HFFc6 (cell line): ENCODE data around the gene APOLD1. TPM values are rescaled to one million over a fixed set of nuclear protein-coding genes. Genes with fewer than 3 reads are reported as not detected.

ENCODE experiments used
- DNase-seq: peaks from one replicate; pipeline ENCODE4 v3.0.0-alpha.2; 2018
- H3K27ac Mint-ChIP-seq: 2 replicates; pipeline ENCODE4 v1.8.0; 2020; ENCODE audit warnings: mild to moderate bottlenecking, mixed read lengths
- H3K27me3 Mint-ChIP-seq: 2 replicates; pipeline ENCODE4 v1.8.0; 2021; ENCODE audit warnings: mild to moderate bottlenecking, moderate library complexity, mixed read lengths; ENCODE audit not compliant: insufficient read depth
- H3K36me3 Mint-ChIP-seq: 2 replicates; pipeline ENCODE4 v1.8.0; 2021; ENCODE audit warnings: low read depth, mixed read lengths
- H3K4me1 Mint-ChIP-seq: 2 replicates; pipeline ENCODE4 v1.8.0; 2020; ENCODE audit warnings: low read depth, mixed read lengths
- H3K4me3 Mint-ChIP-seq: 2 replicates; pipeline ENCODE4 v1.8.0; 2020; ENCODE audit warnings: mild to moderate bottlenecking, moderate library complexity, mixed read lengths
- H3K9me3 Mint-ChIP-seq: 2 replicates; pipeline ENCODE4 v1.8.0; 2020; ENCODE audit warnings: mild to moderate bottlenecking, mixed read lengths
- CTCF ChIP-seq: fragments of 200-600 bp; sonication (generic); IDR thresholded peaks from 2 replicates; pipeline ENCODE4 v1.5.0; 2021; ENCODE audit warnings: antibody characterized with exemption, mild to moderate bottlenecking
- total RNA-seq, 6 experiments: library from RNA; stranded (reverse); fragmentation: NEBNext Ultra II Directional; extraction: Animal tissue kit (Norgen Biotek cat#: 25700); gene quantifications; 2 replicates in 1 of 6; 3 replicates in 5 of 6; pipeline ENCODE4 v1.2.3, GENCODE V29; 2021

Gene APOLD1
- total RNA-seq, 6 experiments from 2014 or later, result 5.0 to 8.6 (median 6.6) TPM

- H3K4me3 Mint-ChIP-seq, result peak overlapping the region; percentile 90
- H3K36me3 Mint-ChIP-seq, result peaks cover 4% of the 10 kb centered on the region
- DNase-seq, result peak; percentile 75
- TF ChIP-seq CTCF, result peak; percentile 27
- H3K27ac Mint-ChIP-seq, result peak overlapping the region; percentile 96
- H3K9me3 Mint-ChIP-seq, result no peaks in the 10 kb centered on the region
- peaks cover 57% of the 10 kb centered on the region for H3K4me1 Mint-ChIP-seq
- no peaks in the 10 kb centered on the region for H3K27me3 Mint-ChIP-seq
Measured at GRCh38 chr12:12786706-12787601, 1.5 kb downstream of the APOLD1 start.

- no peak for DNase-seq
- Mint-ChIP-seq H3K9me3 (no peaks in the 10 kb centered on the region), H3K4me1 (peaks cover 62% of the 10 kb centered on the region), H3K4me3 (peak overlapping the region; percentile 90), H3K27me3 (no peaks in the 10 kb centered on the region), H3K27ac (peak overlapping the region; percentile 96), H3K36me3 (no peaks in the 10 kb centered on the region)
- no peak for TF ChIP-seq CTCF
Measured at GRCh38 chr12:12788131-12788530, 2.7 kb downstream of the APOLD1 start.

GRCh38 chr12:12788675-12789368 lies 3.4 kb downstream of the APOLD1 start:
- H3K4me3 Mint-ChIP-seq, result peak overlapping the region; percentile 48
- H3K4me1 Mint-ChIP-seq, result peaks cover 62% of the 10 kb centered on the region
- H3K27me3 Mint-ChIP-seq, result no peaks in the 10 kb centered on the region
- H3K9me3 Mint-ChIP-seq, result no peaks in the 10 kb centered on the region
- TF ChIP-seq CTCF, result peak; percentile 97
- no peaks in the 10 kb centered on the region for H3K36me3 Mint-ChIP-seq
- peak overlapping the region; percentile 96 for H3K27ac Mint-ChIP-seq
- peak; percentile 59 for DNase-seq

GRCh38 chr12:12790956-12791355 lies 5.5 kb downstream of the APOLD1 start:
- TF ChIP-seq CTCF, result no peak
- Mint-ChIP-seq H3K27me3 (no peaks in the 10 kb centered on the region), H3K4me1 (peaks cover 53% of the 10 kb centered on the region), H3K27ac (no peak overlapping the region), H3K36me3 (no peaks in the 10 kb centered on the region), H3K4me3 (no peak overlapping the region), H3K9me3 (no peaks in the 10 kb centered on the region)
- DNase-seq, result no peak

GRCh38 chr12:12791756-12792369 lies 6.4 kb downstream of the APOLD1 start:
- H3K27me3 Mint-ChIP-seq, result peaks cover 2% of the 10 kb centered on the region
- no peak for DNase-seq
- H3K4me1 Mint-ChIP-seq, result peaks cover 46% of the 10 kb centered on the region
- 0 out of 2 replicates have a peak overlapping the region, but pooled peaks have one; percentile 14 for H3K27ac Mint-ChIP-seq
- no peak for TF ChIP-seq CTCF
- H3K36me3 Mint-ChIP-seq, result no peaks in the 10 kb centered on the region
- no peaks in the 10 kb centered on the region for H3K9me3 Mint-ChIP-seq
- no peak overlapping the region for H3K4me3 Mint-ChIP-seq
